ENCODE measurements around the gene SORCS2. TPM values are rescaled to one million over a fixed set of nuclear protein-coding genes. Genes with fewer than 3 reads are reported as not detected.

SORCS2 gene
- total and polyA plus RNA-seq, 12 donors: 0.25 to 5.4 (median 2.2) TPM

GRCh38 chr4:7666011-7666410, 473.7 kb downstream of the SORCS2 start:
- H3K36me3 ChIP-seq: no peaks in the 10 kb centered on the region
- no peak overlapping the region for H3K4me3 ChIP-seq
- no peaks in the 10 kb centered on the region for H3K4me1 ChIP-seq
- no peak overlapping the region for H3K27ac ChIP-seq
- peaks cover 0 to 7% (median 0%) of the 10 kb centered on the region in 7 donors for H3K27me3 ChIP-seq
- ATAC-seq (no peak), DNase-seq (no peak)
- H3K9me3 ChIP-seq: peaks cover 0 to 5% (median 0%) of the 10 kb centered on the region in 11 donors
- WGBS, 2 donors: 78 to 80% methylated on average over 15 of the region's 15 CpGs
- intact Hi-C loops (cut with DNase I): no loop called here
- no peak for TF ChIP-seq CTCF (IDR thresholded peaks at IDR 0.05)

- WGBS, 2 donors: 94% methylated on average over 6 of the region's 6 CpGs
- intact Hi-C loops (cut with DNase I): no loop called here
- DNase-seq (no peak), ATAC-seq (no peak)
- no peaks in the 10 kb centered on the region for H3K36me3 ChIP-seq
- H3K27me3 ChIP-seq: peaks cover 0 to 7% (median 0%) of the 10 kb centered on the region in 7 donors
- no peak for TF ChIP-seq CTCF (IDR thresholded peaks at IDR 0.05)
- H3K4me1 ChIP-seq: no peaks in the 10 kb centered on the region
- peaks cover 0 to 11% (median 0%) of the 10 kb centered on the region in 11 donors for H3K9me3 ChIP-seq
- no peak overlapping the region for H3K27ac ChIP-seq
- no peak overlapping the region for H3K4me3 ChIP-seq
Observed at GRCh38 chr4:7666744-7667143, 474.4 kb downstream of the SORCS2 start.

GRCh38 chr4:7668271-7668670, 475.9 kb downstream of the SORCS2 start:
- WGBS, 2 donors: 68 to 84% methylated on average over 4 of the region's 4 CpGs
- intact Hi-C loops (cut with DNase I): no loop called here
- no peak for TF ChIP-seq CTCF (IDR thresholded peaks at IDR 0.05)
- Histone ChIP-seq H3K4me1 (no peaks in the 10 kb centered on the region), H3K36me3 (no peaks in the 10 kb centered on the region), H3K9me3 (peaks cover 0 to 11% (median 0%) of the 10 kb centered on the region in 11 donors), H3K27me3 (peaks cover 0 to 7% (median 0%) of the 10 kb centered on the region in 7 donors), H3K27ac (no peak overlapping the region), H3K4me3 (no peak overlapping the region)
- DNase-seq: no peak
- peak in 1 of 8 donors; percentile 28 for ATAC-seq

- peaks cover 0 to 11% (median 0%) of the 10 kb centered on the region in 11 donors for H3K9me3 ChIP-seq
- 73 to 74% methylated on average over 4 of the region's 4 CpGs for WGBS, 2 donors
- ATAC-seq: no peak
- no peak for TF ChIP-seq CTCF (IDR thresholded peaks at IDR 0.05)
- H3K4me1 ChIP-seq: no peaks in the 10 kb centered on the region
- DNase-seq: no peak
- intact Hi-C loops (cut with DNase I): no loop called here
- H3K36me3 ChIP-seq: no peaks in the 10 kb centered on the region
- H3K4me3 ChIP-seq: no peak overlapping the region
- H3K27me3 ChIP-seq: peaks cover 0 to 11% (median 0%) of the 10 kb centered on the region in 7 donors
- H3K27ac ChIP-seq: no peak overlapping the region
Observed at GRCh38 chr4:7668826-7669225, 476.5 kb downstream of the SORCS2 start.
